HG03521 (cell line): Measurements from ENCODE around the gene GRK1.

Source experiments
- ATAC-seq: cut with Tn5 transposase; IDR thresholded peaks from one replicate; pipeline ENCODE4 v1.9.1; 2021; ENCODE audit warnings: mild to moderate bottlenecking, moderate library complexity; ENCODE audit not compliant: unreplicated experiment

The GRK1 gene

DNA sequence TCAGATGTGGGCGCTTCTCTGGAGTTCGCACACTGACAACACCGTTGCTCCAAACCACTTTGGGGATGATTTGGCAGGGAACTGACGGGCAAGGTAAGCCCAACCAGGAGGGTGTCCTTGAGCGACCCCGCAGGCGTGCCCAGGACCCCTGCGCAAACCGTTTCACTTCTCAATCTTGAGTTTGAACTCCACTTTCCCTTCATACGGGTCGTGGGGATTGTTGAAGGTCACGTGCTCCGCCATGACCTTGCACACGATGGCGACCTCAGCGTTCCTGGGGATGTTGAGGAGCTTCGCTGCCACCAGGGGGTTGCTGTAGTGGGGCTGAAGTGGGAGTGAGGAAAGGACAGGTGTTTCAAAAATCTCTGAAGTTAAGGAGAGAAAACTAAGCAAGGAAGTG is 17.8 kb upstream of the GRK1 start:
- no peak for ATAC-seq

DNA sequence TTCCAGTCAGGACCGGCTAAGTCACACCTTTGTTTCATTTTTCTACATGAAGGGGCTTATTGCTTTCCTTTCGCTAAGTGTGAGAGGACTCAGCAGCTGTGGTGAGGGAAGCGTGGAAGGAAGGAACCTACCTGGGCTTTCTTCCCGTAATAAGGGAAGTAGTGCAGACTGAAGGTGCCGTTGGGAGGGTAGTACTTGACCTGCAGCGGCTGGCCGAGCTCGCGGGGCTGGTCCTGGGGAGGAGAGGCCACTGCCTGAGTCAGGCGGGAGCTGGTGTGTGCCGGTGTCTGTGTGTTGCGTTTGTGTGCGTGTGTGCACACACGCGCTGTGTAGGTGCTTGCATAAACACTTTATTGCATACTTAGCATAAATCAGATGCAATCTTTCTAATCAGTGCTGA is 16.7 kb upstream of the GRK1 start:
- no peak for ATAC-seq

DNA sequence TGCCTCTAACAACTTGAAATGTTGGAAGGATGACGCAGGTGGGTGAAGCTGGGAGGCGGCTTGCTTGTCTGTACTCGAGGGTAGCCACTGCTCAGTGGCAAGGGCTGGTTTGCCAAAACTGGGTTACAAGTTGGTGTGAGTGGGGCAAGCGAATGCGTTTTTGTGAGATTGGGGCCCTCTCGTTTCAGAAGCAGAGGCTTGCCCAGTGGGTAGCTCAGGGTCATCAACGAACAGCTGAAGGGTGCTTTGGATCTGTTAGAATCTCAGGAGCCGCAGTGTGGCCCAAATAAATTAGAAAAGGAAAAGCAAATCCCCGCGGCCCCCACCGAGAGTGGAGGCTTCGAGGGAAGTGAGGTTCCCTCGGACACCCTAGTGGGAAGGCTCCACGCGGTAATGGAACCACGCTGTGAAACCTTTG is 16.3 kb upstream of the GRK1 start:
- ATAC-seq = no peak

DNA sequence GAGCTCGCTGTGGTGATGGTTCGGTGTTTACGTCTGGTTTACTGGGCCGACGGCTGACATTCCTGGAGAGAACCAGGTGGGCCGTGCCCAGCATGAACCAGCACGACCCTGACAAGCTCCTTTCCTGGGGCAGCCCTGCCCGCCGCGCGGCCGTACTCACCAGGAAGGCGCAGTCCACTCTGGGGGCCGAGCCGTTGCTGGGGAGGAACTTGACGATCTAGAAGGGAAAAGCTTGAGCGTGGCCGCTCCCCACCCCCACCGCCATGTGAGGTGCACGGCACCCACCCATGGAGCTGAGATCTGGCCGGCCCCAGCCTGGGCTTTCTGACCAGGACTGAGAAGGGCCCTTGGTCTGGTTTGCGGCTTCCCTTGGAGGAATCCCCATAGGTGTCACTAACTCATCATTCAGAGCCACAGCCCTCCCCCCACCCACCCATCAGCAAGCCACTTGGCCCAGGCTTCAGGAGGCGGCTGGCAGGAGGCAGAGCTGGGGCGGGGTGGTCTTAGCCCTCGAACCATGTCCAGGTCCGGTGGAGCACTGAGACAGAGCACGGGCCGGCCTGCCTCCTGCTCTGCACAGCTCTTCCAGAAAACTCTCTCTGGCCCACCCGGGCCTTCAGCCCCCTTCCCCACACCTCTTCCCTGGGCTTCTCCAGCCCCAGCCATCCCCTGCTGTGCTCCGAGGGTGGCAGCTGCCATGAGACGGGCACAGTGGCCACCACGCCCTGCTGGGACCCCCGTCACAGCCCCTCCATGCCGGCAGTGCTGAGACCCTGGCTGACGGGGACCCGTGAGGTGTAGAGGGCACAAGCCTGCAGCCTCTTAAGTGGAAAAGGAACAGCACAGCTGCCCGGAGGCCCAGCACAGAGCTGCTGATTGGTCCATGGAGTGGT is 15.3 kb upstream of the GRK1 start:
- ATAC-seq = no peak

DNA sequence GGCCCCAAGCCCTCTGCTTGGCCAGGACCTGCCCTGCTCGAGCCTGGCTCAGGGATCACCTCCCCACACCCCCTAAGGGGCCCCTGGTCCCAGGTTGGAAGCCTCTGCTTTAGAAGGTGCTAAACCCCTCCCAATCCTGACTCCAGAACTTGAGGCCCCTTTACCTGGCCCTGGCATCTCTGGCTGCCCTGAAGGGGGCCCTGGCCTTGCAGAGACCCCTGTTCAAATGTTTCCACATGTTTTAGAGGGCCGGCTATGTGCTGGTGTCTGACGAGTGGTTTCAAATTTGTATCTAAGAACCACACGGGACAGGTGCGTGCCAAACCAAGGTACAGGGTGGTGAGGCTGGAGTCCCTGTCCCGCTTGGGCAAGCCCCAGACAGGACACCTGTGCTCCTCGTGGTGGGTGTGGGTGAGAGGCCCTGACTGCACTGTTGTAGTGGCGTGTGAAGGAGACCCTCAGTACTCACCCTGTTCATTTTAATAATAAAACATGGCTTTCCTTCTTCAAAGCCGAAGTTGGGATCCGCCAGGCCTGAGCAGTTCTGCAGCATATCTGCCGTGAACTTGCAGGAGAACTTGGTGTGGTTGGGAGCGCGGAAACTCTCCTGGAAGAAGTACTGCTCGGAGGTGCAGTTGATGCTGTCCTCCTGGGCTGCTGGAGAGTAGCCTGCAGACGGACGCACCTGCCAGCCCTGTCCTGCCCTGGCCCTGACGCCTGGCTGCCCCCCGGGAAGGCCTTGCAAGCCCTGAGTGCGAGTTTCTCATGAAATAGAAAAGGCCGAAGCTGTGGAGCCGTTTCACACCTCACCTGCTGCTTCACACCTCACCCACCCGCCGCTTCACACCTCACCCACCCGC is 14.4 kb upstream of the GRK1 start:
- ATAC-seq = no peak

DNA sequence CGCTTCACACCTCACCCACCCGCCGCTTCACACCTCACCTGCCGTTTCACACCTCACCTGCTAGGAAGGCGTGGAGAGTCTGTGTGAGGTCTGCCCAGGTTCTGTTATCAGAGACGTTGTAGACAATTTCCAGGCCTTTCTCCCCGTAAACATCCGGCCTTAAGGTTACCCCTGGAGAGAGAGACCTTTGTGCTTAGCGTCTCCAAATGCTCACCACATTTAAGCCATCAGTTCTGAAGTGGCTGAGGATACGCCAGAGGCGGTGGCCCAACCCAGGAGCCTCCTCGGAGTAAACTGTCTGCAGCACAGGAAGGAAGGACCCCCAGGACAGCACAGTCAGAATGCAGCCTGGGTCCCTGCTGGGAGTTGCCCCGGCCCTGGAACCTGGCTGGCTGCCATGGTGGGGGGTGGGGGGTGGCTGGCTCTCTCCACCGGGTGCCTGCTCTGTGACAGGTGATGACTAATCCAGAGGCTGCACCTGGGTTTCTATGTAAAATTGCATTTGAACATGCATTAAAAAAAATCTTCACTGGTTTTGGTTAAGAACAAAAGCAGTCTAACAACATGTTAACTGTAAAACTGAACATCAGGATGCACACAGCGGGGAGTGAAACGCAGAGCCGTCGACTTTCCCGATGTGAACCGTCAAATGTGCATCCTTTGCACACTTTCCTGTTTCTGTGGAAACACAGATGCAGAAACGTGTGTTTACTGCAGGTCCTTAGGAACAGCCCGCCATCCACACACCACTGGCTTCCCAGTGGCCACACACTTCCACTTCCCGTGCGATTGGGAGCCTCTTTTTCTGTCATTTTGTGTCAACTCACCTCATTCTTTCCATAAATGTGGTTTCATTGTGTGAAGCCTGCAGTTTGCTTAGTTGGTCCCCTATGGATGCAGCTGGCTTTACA is 13.5 kb upstream of the GRK1 start:
- ATAC-seq = no peak

DNA sequence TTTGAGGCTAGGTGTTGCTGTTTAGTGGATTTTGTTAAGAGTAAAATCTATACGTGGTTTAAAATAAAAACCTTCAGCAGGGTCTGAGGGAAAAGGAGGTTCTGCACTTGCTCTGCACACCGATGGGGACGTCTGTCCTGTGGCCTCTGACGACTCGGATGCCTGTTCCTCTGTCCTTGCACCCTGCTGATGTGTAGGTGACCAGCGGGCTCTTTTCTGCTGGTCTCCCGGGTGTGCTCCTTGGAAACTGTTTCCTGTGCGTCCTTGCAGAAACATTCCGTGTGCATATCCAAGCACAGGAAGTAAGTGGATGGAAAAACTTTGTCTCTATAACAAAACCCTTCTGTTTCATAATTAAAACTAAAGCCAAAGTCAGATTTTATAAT is 12.9 kb upstream of the GRK1 start:
- ATAC-seq = no peak

DNA sequence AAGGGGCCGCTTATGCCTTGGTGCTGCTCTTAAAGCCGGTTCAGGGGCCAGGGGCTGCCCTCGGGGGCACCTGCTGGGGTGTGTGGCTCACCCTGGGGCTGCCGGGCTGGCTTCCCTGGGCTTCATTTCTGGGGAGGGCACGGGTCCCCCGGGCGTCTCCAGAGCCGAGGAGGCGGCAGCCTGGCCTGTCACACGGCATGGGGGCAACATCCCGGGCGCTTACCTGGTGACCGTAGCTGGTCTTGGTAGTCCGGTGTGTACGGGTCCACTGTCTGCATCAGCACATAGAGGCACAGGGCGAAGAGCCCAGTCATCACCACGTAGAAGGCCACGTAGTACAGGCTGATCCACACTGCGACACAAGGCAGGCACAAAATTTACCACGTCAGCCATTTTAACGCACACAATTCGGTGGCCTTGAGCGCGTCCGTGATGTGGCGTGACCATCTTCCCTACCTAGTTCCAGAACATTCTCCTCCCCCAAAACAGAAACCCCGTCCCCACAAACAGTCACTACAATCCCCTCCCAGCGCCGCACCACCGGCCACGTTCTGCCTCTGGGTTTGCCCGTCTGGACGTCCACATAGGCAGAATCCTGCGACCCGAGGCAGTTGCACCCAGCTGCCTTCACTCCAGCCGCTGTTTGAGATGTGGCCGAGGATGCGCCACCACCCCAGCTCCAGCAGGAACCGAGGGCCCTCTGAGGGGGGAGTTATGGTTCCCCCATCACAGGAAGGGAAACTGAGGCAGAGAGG is 12.3 kb upstream of the GRK1 start:
- no peak for ATAC-seq

DNA sequence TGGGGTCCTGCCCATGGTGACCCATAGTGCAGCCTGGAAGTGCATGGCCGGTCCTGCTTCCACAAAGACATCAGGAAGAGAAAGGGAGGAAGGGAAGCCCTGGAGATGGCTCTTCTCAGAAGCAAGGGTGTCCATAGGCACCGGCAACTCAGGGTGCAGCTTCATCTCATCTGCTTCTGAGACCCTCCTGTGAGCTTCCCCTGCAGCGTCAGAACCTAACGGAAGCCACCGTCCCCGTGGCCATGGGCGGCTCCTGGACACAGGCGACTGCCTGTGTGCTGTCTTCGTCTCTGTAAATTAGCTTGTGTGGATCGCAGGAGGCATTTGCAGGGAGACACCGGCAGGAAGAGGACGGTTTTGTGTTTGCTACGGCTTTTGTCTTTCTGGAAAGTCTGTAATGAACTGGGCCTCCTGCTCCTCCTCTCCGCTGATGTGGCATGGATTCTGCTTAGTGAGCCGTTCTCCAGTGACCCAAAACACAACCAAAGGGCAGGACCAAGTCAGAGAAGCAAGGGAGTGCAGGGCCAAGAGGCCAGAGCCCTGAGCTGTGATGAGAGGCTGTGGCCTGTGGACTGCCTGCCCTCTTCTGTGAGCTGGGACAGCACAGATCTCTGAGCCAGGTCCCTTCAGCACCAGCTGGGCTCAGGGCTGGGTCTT is 11.5 kb upstream of the GRK1 start:
- no peak for ATAC-seq

DNA sequence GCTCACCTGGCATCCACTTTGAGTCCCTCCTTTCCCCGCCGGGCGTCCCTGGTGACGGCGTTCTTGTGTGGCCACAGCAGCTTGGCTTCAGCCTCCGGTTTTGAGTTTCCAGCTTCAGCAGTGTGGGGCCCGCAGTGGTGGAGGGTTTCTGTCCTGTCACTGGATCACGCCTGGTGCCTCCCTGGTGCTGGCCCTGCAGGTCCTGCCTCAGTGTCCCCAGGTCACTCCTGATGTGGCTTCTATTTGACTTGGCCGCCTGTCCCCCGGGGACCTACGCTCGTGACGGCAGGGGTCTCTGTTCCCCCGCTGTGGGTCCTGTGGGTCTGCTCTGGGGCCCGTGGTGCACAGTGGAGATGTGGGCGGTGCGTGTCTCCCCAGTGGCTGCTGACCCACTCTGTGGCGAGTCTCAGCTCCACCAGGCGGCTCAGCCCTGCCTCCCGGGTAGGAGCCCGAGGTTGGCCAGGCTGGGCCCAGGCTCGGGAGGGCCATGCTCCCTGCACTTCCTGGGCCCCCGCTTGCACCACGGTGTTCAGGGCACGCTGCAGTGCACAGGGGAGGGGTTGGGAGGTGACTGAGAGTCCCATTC is 10.9 kb upstream of the GRK1 start:
- no peak for ATAC-seq

DNA sequence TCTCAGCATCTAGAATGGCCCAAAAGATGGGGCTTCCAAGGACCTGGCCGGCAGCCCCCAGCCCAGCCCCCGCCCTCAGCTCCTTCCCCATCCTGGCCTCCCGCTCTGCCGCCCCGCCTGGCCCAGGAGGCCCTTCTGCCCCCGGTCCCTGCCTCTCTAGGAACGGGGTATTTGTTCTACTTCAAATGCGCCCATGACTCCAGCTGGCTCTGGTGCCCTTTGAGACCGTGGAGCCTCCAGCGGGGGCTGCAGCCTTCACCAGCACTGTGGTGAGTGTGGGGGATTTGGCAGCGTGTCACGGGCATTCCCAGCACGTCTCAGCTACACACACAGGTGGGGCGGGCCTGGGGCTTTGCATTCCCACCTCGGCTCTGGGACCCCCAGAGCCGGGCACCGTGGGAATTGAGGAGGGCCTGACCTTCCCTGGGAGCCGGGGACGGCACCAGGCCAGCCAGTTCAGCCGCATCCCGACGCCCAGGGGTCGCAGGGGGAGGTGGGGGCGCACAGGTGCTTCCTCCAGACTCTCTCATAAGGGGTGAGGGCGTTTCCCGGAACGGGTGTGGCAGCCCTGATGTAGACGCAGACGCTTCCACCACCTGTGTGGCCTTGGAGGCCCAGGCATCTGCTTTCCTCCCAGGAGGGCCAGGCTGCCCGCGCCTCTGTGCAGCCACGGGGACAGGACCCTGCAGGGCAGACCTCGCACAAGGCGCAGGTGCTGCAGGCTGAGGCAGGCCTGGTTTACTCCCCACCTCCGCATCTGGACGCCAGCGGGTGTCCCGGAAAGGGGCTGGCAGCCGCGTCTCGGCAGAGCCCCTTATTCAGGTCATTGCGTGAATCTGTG is 10.0 kb upstream of the GRK1 start:
- ATAC-seq = no peak

DNA sequence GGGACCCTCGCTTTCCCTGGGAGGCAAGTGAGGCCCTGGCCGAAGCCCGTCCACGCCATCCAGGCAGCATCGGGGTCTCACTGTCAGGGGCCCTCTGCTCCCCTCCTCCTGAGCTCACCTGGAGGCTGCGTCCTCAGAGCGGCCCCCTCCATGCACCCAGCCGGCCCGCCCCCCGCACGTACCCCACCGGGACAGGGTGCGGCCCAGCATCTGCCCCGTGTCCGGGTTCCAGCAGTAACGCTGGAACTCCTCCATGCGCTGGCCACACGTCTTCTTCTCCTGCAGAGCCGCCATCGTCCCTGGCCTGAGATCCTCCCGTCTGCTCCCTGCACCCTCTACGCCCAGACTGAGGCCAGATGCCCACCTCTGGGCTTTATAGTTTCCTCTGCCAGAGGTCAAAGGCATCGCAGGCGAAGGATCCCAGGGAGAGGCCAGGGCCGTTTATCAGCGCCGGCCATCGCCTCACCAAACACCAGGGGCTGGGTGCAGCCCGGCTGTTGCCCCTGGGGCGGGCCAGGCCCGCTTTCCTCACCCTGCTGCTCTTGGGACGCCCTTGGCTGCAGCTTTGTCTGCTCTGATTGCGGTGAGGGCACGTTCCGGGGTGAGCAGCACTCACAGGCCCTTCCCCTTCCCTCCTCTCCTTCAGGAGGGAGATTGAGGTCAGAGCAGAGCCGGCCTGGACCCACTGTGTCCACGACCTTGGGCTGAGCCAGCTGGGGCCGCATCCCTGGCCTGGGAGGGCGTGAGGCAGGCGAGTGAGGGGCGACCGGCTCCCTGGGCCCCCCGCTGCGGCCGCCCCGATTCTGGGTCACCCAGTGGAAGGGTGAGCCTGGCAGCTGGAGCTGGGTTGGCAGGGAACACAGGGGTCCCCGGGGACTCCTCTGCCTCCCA is 8.9 kb upstream of the GRK1 start, which contains the start of gene ATP4B:
TSS of gene ATP4B (minus strand) at position 348 of the 891 bp plus-strand sequence. CDS start at position 294, 54 bp downstream.
- no peak for ATAC-seq

DNA sequence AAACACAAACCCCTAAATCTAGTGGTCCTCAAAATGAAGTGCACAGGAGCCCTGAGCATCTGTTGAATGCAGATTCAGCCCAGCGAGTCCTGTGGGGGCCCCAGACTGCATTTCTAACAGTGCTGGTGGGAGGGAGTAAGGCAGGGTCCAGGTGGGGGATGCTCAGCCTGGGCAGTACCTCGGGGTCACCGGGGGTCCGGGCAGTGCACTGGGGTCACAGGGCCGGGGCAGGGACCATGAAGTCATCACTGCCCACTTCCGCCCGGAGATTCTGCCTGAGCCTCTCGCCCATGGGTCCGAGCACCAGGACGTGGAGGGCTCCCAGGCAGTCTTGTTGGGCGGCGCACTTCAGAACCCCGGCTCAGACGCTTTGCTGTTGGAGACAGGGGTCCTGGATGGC is 8.2 kb upstream of the GRK1 start:
- ATAC-seq = no peak

DNA sequence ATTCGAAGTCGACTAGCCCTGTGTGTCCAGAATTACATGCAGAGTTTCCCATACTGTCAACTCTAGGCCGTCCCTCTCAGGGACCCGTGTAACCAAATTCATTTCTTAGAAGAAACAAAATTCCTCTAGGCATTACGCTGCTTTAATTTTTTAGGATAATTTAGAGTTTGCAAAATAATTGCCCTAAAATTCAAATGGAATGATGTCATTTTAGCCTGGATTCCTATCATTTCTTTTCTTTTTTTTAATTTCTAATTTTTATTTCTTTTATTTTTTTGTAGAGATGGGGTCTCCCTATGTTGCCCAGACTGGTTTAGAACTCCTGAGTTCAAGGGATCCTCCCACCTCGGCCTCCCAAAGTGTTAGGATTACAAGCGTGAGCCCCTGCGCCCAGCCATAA is 7.7 kb upstream of the GRK1 start:
- no peak for ATAC-seq

DNA sequence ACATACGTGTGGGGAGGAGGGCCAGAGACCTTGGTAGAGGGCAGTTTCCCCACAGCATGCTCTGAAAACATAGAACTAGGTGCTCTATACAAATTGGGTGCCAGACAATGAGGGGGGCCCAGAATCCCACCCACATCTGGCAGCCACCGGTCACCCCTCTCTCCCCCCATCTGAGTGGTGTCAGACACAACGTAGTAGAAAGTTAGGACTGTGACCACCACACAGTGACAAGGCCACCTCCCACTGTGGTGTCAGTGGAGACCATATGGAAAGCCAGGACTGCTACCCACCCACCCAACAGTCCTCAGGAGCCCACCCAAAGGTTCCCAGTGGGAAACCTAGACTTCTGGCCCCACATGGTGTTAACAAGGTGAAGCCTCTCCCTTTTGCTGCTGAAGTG is 7.0 kb upstream of the GRK1 start:
- ATAC-seq = no peak

DNA sequence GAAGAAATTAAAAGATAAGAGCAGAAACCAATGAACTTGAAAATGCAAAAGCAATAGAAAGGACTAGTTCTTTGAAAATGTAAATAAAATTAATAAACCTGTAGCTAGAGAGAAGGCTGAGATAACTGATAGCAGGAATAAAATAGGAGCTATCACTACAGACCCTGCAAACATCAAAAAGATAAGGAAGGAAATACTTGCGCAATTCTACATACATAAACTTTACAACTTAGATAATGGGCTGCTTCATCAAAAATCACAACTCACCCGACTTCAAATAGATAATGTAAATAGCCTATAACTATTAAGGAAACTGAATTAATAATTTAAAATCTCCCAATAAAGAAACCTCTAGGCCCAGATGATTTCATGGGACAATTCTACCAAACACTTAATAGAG is 5.5 kb upstream of the GRK1 start:
- ATAC-seq = no peak

DNA sequence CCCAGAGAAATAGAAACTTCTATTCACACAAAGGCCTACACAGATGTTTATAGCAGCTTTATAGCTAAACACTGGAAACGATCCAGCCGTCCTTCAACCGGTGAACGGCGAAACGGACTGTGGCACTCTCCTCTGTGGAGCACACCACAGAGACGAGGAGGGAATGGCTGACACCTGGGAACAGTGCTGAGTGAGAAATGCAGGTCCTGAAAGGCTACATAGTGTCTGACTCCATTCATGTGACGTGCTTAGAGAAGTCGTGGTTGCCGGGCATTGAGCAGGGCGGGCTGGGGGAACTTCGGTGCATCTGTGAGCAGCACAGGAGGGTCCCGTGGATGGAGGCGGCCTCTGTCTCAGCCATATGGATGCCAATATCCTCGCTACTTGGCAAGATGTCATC is 3.1 kb upstream of the GRK1 start:
- ATAC-seq = no peak
